Measurements from ENCODE around the gene MAVS. TPM values are rescaled to one million over a fixed set of nuclear protein-coding genes. Genes with fewer than 3 reads are reported as not detected.
"Not testable (repeated sequence)": the region's sequence is repeated elsewhere in the genome, so short reads cannot be mapped to it uniquely, and the experiment has no call there.

The MAVS gene
- total and polyA plus RNA-seq, 2 donors (not counting 1 experiment from before 2014, with no cell fraction given), result 14.4 to 15.9 TPM

DNA sequence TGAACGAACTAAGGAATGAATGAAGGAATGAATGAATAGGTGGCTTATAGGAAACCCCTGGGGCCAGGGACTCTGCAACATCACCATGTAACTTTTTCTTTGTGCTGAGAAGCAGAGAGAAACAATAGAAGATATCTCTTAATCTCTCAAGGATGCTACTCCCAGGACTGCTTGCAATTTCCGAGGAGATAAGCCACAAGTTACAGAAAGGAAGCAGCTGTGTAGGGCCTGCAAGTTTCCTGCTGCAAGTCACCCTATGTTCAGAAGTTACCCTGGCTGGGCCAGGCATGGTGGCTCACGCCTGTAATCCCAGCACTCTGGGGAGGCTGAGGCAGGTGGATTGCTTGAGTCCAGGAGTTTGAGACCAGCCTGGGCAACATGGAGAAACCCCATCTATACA lies 7.3 kb upstream of the MAVS start:
- no peak overlapping the region for H3K4me2 ChIP-seq (ENCODE audit: extremely low read depth, insufficient read depth, low read length)
- H3K79me2 ChIP-seq (ENCODE audit: control insufficient read depth, insufficient read depth, low read length), result no peaks in the 10 kb centered on the region
- TF ChIP-seq EZH2 (IDR thresholded peaks at IDR 0.05; ENCODE audit: low read length, missing control alignments) (no peak), CTCF (conservative IDR thresholded peaks at IDR 0.05 in 1 of 2, IDR thresholded peaks at IDR 0.05 in 1 of 2; ENCODE audit: low read depth in 1 of 2, low read length in 2 of 2) (no peak)
- no peak overlapping the region for H3K4me3 ChIP-seq (replicated peaks in 1 of 4; ENCODE audit: control extremely low read depth in 1 of 4, insufficient read depth in 1 of 4, low read depth in 3 of 4, low read length in 4 of 4)
- H3K27me3 ChIP-seq (ENCODE audit: control insufficient read depth, insufficient read depth, low read length), result no peaks in the 10 kb centered on the region
- H3K4me1 ChIP-seq (ENCODE audit: control insufficient read depth, extremely low read depth, insufficient read depth, low read length), result peaks cover 3% of the 10 kb centered on the region
- H3K9ac ChIP-seq (ENCODE audit: insufficient read depth, low read length), result no peak overlapping the region
- H2AFZ ChIP-seq (ENCODE audit: low read length), result no peak overlapping the region
- H4K20me1 ChIP-seq (ENCODE audit: control insufficient read depth, extremely low read depth, insufficient read depth, low read length), result no peaks in the 10 kb centered on the region
- H3K9me3 ChIP-seq (ENCODE audit: control insufficient read depth, insufficient read depth, low read depth, low read length), result no peaks in the 10 kb centered on the region
- no peaks in the 10 kb centered on the region for H3K36me3 ChIP-seq (ENCODE audit: control insufficient read depth, insufficient read depth, low read length)
- no peak for DNase-seq (ENCODE audit: low read depth in 2 of 2)
- H3K27ac ChIP-seq (ENCODE audit: insufficient read depth, low read length), result no peak overlapping the region

- H3K9me3 ChIP-seq (ENCODE audit: control insufficient read depth, insufficient read depth, low read depth, low read length); H4K20me1 ChIP-seq (ENCODE audit: control insufficient read depth, extremely low read depth, insufficient read depth, low read length); H3K27me3 ChIP-seq (ENCODE audit: control insufficient read depth, insufficient read depth, low read length); DNase-seq (ENCODE audit: low read depth in 2 of 2); H3K4me1 ChIP-seq (ENCODE audit: control insufficient read depth, extremely low read depth, insufficient read depth, low read length); H2AFZ ChIP-seq (ENCODE audit: low read length); H3K27ac ChIP-seq (ENCODE audit: insufficient read depth, low read length); H3K79me2 ChIP-seq (ENCODE audit: control insufficient read depth, insufficient read depth, low read length); H3K4me2 ChIP-seq (ENCODE audit: extremely low read depth, insufficient read depth, low read length); H3K9ac ChIP-seq (ENCODE audit: insufficient read depth, low read length); H3K4me3 ChIP-seq (replicated peaks in 1 of 4; ENCODE audit: control extremely low read depth in 1 of 4, insufficient read depth in 1 of 4, low read depth in 3 of 4, low read length in 4 of 4); H3K36me3 ChIP-seq (ENCODE audit: control insufficient read depth, insufficient read depth, low read length): not testable (repeated sequence)
Observed at GRCh38 chr20:3840201-3840600, 6.4 kb upstream of the MAVS start.

DNA sequence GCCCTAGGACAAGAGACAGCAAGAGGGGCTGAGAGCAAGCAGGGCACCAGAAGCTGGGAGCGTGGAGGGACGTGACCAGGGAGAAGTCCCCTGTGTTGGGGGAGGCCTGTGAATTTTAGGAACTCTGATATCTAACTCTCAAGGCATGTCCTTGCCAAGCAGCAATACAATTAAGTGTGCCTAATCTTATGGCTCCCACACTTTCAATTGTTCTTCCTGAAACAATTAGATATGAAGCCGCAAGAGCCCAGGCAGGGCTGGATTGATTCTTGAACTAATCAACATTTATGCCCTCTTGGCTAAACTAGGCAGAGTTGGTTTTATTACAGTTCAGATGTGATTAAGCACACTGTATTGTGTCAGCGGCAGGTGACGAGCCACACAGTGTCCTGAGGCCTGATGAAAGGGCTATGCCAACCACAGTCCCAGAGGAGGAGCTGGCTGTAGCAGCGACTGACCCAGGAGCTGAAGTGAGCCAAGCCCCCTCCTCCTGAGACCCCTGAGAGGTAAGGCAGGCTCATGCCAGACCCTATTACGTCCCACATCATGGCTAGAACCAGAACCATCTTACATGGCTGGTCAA lies 4.2 kb upstream of the MAVS start:
- no peaks in the 10 kb centered on the region for H3K27me3 ChIP-seq (ENCODE audit: control insufficient read depth, insufficient read depth, low read length)
- no peaks in the 10 kb centered on the region for H3K36me3 ChIP-seq (ENCODE audit: control insufficient read depth, insufficient read depth, low read length)
- no peaks in the 10 kb centered on the region for H4K20me1 ChIP-seq (ENCODE audit: control insufficient read depth, extremely low read depth, insufficient read depth, low read length)
- no peak overlapping the region for H3K4me3 ChIP-seq (replicated peaks in 1 of 4; ENCODE audit: control extremely low read depth in 1 of 4, insufficient read depth in 1 of 4, low read depth in 3 of 4, low read length in 4 of 4)
- H3K9me3 ChIP-seq (ENCODE audit: control insufficient read depth, insufficient read depth, low read depth, low read length), result no peaks in the 10 kb centered on the region
- H2AFZ ChIP-seq (ENCODE audit: low read length), result no peak overlapping the region
- peaks cover 7% of the 10 kb centered on the region for H3K4me1 ChIP-seq (ENCODE audit: control insufficient read depth, extremely low read depth, insufficient read depth, low read length)
- TF ChIP-seq EZH2 (IDR thresholded peaks at IDR 0.05; ENCODE audit: low read length, missing control alignments), result no peak
- TF ChIP-seq CTCF (conservative IDR thresholded peaks at IDR 0.05 in 1 of 2, IDR thresholded peaks at IDR 0.05 in 1 of 2; ENCODE audit: low read depth in 1 of 2, low read length in 2 of 2), result no peak
- H3K27ac ChIP-seq (ENCODE audit: insufficient read depth, low read length), result peak overlapping the region; percentile 7
- DNase-seq (ENCODE audit: low read depth in 2 of 2), result no peak
- no peak overlapping the region for H3K4me2 ChIP-seq (ENCODE audit: extremely low read depth, insufficient read depth, low read length)
- no peak overlapping the region for H3K9ac ChIP-seq (ENCODE audit: insufficient read depth, low read length)
- H3K79me2 ChIP-seq (ENCODE audit: control insufficient read depth, insufficient read depth, low read length), result peaks cover 12% of the 10 kb centered on the region

Measured in fibroblast of lung (primary cell).